NCI-H2227 (cell line): ENCODE results near the gene GDI2.
A peak's percentile ranks its signal among the peaks of the same experiment; 100 is the strongest.
"Not testable (repeated sequence)": the region's sequence is repeated elsewhere in the genome, so short reads cannot be mapped to it uniquely, and the experiment has no call there.

Experiments
- DNase-seq: peaks from one replicate; lab custom pipeline; 2025; ENCODE audit not compliant: unreplicated experiment; lab: John Stamatoyannopoulos, UW

Gene GDI2

GRCh38 chr10:5828725-5829124 lies 15.5 kb upstream of the GDI2 start:
- DNase-seq, result no peak

- no peak for DNase-seq
These were observed 14.6 kb upstream of the GDI2 start for GRCh38 chr10:5827841-5828240.

- not testable (repeated sequence) for DNase-seq
These were observed 13.3 kb upstream of the GDI2 start for GRCh38 chr10:5826511-5826910.

- no peak for DNase-seq
These were observed 5.7 kb upstream of the GDI2 start for GRCh38 chr10:5818894-5819293.

- no peak for DNase-seq
These were observed 4.8 kb upstream of the GDI2 start for GRCh38 chr10:5818048-5818331.

GRCh38 chr10:5817322-5818047 lies 4.3 kb upstream of the GDI2 start:
- no peak for DNase-seq

- DNase-seq, result no peak
These were observed 2.9 kb upstream of the GDI2 start for GRCh38 chr10:5816170-5816569.

GRCh38 chr10:5814110-5815107 lies 1.2 kb upstream of the GDI2 start:
- DNase-seq, result peak; percentile 39

GRCh38 chr10:5813091-5813340 lies 218 bp downstream of the GDI2 start:
- no peak for DNase-seq

GRCh38 chr10:5812283-5813090 lies 747 bp downstream of the GDI2 start:
- peak; percentile 25 for DNase-seq

GRCh38 chr10:5811387-5811821 lies 1.8 kb downstream of the GDI2 start:
- DNase-seq, result peak; percentile 6

- DNase-seq, result no peak
These were observed 3.0 kb downstream of the GDI2 start for GRCh38 chr10:5810225-5810624.

- DNase-seq, result no peak
These were observed 3.6 kb downstream of the GDI2 start for GRCh38 chr10:5809527-5810154.

GRCh38 chr10:5808783-5809392 lies 4.3 kb downstream of the GDI2 start:
- DNase-seq, result not testable (repeated sequence)

GRCh38 chr10:5806745-5807144 lies 6.5 kb downstream of the GDI2 start:
- DNase-seq, result no peak

GRCh38 chr10:5805711-5806110 lies 7.5 kb downstream of the GDI2 start:
- DNase-seq, result no peak

- DNase-seq, result no peak
These were observed 8.0 kb downstream of the GDI2 start for GRCh38 chr10:5805260-5805659.

GRCh38 chr10:5804386-5804785 lies 8.8 kb downstream of the GDI2 start:
- DNase-seq, result no peak

- DNase-seq, result no peak
These were observed 12.5 kb downstream of the GDI2 start for GRCh38 chr10:5800782-5801181.

GRCh38 chr10:5794236-5794635 lies 19.0 kb downstream of the GDI2 start:
- no peak for DNase-seq

- DNase-seq, result no peak
These were observed 23.6 kb downstream of the GDI2 start for GRCh38 chr10:5789626-5790025.
